Thyroid gland (tissue), 4 donors: ENCODE data around the gene NIF3L1.

ENCODE experiments used
- POLR2A ChIP-seq, 2 donors: fragments of 450-650 bp; IDR thresholded peaks; one replicate each; pipeline ENCODE4 v1.6.1; 2017; ENCODE audit warnings: antibody characterized with exemption in 2 of 2, mild to moderate bottlenecking in 2 of 2, moderate library complexity in 1 of 2
- TF ChIP-seq, protein P1 (sequence below), 6 experiments: fragments of 200-600 bp in 3 of 6; fragments of 450-650 bp in 3 of 6; sonication (generic) in 3 of 6; IDR thresholded peaks; one replicate each; pipeline ENCODE4 v1.5.1; 2016 to 2019; ENCODE audit warnings: antibody characterized with exemption in 6 of 6, mild to moderate bottlenecking in 2 of 6, inconsistent platforms in 1 of 6, moderate library complexity in 1 of 6

DNA sequence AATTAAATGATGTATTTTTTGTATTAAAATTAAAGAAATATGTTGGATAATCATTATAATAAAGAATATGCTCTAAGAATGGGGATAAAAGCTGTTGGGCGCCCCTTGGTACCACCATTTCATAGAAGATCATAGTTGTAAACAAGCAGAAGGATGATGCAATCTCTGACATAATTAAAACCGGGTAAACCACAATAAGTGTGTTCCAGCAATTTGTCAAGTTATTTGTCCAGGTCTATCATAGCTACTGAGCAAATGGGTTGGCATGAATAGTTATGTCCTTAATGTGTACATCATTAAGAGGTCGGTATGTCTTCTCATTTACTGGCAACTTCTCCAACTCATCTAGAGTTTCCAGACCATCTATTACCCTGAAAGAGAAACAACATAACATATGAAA is 18.0 kb upstream of the NIF3L1 start:
- TF ChIP-seq, protein P1, sequence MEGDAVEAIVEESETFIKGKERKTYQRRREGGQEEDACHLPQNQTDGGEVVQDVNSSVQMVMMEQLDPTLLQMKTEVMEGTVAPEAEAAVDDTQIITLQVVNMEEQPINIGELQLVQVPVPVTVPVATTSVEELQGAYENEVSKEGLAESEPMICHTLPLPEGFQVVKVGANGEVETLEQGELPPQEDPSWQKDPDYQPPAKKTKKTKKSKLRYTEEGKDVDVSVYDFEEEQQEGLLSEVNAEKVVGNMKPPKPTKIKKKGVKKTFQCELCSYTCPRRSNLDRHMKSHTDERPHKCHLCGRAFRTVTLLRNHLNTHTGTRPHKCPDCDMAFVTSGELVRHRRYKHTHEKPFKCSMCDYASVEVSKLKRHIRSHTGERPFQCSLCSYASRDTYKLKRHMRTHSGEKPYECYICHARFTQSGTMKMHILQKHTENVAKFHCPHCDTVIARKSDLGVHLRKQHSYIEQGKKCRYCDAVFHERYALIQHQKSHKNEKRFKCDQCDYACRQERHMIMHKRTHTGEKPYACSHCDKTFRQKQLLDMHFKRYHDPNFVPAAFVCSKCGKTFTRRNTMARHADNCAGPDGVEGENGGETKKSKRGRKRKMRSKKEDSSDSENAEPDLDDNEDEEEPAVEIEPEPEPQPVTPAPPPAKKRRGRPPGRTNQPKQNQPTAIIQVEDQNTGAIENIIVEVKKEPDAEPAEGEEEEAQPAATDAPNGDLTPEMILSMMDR (IDR thresholded peaks at IDR 0.05) = no peak
- no peak for TF ChIP-seq POLR2A (IDR thresholded peaks at IDR 0.05)
